ENCODE measurements around the gene PHPT1. TPM values are rescaled to one million over a fixed set of nuclear protein-coding genes. Genes with fewer than 3 reads are reported as not detected.
"Not testable (repeated sequence)": the region's sequence is repeated elsewhere in the genome, so short reads cannot be mapped to it uniquely, and the experiment has no call there.

Gene PHPT1
- 76.4 TPM for total RNA-seq

GRCh38 chr9:136849038-136849959, at the start of gene PHPT1:
TSS of gene PHPT1 (plus strand) at chr9:136849409. CDS start at chr9:136849431, 22 bp downstream.
- intact Hi-C loops (cut with DNase I): loop anchor here (10.0 kb wide), 1 partner anchor 176 kb away; the partner anchor contains the start of gene ABCA2
- DNase-seq (ENCODE audit: low spot score) (peak; percentile 99), ATAC-seq (peak; percentile 96)

DNA sequence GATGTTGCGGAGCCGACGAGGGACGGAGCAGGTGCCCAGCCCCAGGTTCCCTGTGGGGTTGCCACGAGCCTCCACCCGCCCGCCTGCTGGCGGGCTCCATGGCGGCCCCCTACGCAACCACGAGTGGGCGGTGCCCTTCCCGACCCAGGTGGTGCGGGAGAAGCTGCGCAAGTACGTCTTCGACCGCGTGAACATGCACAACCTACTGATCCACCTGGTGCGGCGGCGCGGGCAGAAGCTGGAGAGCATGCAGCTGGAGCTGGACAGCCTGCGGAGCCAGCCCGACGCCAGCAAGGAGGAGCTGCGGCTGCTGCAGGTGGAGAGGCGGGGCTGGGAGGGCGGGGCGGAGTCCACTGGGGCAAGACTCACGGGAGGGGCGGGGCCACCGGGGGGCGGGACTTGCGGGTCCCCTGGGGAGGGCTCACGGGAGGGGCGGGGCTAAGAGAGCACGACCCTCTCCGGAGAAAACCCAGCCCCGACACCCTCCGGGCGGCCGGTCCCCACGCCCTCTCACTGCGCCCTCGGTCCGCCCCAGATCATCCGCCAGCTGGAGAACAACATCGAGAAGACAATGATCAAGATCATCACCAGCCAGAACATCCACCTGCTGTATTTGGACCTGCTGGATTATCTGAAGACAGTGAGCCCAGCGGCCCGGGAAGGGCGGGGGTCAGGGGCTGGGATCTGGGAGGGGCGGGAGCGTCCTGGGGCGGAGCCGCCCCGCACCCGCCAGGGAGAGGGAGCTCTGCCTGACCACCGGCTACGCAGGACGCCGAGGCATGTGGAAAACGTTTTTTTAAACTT, 49.2 kb upstream of the PHPT1 start:
- DNase-seq (ENCODE audit: low spot score) (peak; percentile 80), ATAC-seq (peak; percentile 63)
- intact Hi-C loops (cut with DNase I): loop anchor here (5.0 kb wide), 1 partner anchor 232 kb away; the partner anchor contains the start of gene FUT7

- intact Hi-C loops (cut with DNase I): no loop called here
- ATAC-seq (no peak), DNase-seq (ENCODE audit: low spot score) (no peak)
Measured at GRCh38 chr9:136802321-136802720, 46.9 kb upstream of the PHPT1 start.

DNA sequence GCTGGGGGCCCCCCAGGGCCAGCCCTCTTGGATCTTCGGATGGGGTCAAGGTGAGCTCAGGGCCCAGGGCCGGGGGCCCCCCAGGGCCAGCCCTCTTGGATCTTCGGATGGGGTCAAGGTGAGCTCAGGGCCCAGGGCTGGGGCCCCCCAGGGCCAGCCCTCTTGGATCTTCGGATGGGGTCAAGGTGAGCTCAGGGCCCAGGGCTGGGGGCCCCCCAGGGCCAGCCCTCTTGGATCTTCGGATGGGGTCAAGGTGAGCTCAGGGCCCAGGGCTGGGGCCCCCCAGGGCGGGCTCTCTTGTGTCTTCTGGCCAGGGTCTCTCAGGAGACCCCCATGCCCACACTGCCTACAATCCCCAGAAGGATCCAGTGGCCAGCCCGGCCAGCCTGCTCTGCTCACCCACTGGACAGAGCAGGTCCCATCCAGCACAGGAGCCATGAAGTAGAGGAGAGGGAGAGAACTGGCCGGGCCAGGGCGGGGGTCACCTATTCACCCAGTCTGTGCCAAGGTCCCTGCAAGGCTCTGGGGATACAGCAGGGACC, 46.1 kb upstream of the PHPT1 start:
- DNase-seq (ENCODE audit: low spot score); intact Hi-C loops (cut with DNase I); ATAC-seq: not testable (repeated sequence)

- no peak for DNase-seq (ENCODE audit: low spot score)
- no peak for ATAC-seq
- intact Hi-C loops (cut with DNase I): no loop called here
Measured at GRCh38 chr9:136803551-136804508, 45.4 kb upstream of the PHPT1 start.

DNA sequence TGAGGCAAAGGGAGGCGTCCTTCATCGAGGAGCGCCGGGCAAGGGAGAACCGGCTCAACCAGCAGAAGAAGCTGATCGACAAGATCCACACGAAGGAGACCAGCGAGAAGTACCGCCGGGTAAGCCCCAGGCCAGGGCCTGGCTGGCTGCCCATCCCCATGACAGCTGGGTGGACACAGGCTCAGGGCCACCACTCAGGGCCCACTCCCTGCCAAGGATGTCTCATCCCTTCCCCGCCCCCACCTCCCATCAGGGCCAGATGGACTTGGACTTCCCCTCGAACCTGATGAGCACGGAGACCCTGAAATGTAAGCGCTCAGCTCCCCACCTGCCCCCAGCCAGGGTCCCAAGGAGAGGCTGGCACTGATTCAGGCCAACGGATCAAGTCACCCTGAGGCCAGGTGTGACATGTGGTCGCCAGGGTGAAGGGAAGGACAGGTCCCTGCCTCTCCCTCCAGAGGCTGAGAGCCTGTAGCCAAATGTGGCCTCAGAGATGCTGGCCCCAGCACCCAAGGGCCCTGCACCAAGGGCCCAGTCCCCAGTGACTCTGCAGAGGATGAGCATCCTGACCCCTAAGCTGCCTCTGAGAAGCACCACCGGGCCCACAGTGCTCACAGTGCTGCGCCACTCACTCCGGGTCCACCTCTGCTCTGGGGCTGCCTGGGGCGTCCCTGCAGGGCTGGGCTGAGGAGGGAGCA, 44.6 kb upstream of the PHPT1 start:
- DNase-seq (ENCODE audit: low spot score) (no peak), ATAC-seq (no peak)
- intact Hi-C loops (cut with DNase I): no loop called here

- DNase-seq (ENCODE audit: low spot score): no peak
- intact Hi-C loops (cut with DNase I): no loop called here
- ATAC-seq: no peak
Measured at GRCh38 chr9:136805207-136805740, 43.9 kb upstream of the PHPT1 start.

- intact Hi-C loops (cut with DNase I): no loop called here
- DNase-seq (ENCODE audit: low spot score) (no peak), ATAC-seq (no peak)
Measured at GRCh38 chr9:136806067-136806466, 43.1 kb upstream of the PHPT1 start.

GRCh38 chr9:136806631-136807201, 42.5 kb upstream of the PHPT1 start:
- peak; percentile 13 for ATAC-seq
- DNase-seq (ENCODE audit: low spot score): no peak
- intact Hi-C loops (cut with DNase I): no loop called here

GRCh38 chr9:136807281-136808074, 41.7 kb upstream of the PHPT1 start, which contains the start of gene RABL6:
TSS of gene RABL6 (plus strand) at chr9:136807948. CDS start at chr9:136808197, 249 bp downstream.
- DNase-seq (ENCODE audit: low spot score) (peak; percentile 86), ATAC-seq (peak; percentile 86)
- intact Hi-C loops (cut with DNase I): no loop called here

DNA sequence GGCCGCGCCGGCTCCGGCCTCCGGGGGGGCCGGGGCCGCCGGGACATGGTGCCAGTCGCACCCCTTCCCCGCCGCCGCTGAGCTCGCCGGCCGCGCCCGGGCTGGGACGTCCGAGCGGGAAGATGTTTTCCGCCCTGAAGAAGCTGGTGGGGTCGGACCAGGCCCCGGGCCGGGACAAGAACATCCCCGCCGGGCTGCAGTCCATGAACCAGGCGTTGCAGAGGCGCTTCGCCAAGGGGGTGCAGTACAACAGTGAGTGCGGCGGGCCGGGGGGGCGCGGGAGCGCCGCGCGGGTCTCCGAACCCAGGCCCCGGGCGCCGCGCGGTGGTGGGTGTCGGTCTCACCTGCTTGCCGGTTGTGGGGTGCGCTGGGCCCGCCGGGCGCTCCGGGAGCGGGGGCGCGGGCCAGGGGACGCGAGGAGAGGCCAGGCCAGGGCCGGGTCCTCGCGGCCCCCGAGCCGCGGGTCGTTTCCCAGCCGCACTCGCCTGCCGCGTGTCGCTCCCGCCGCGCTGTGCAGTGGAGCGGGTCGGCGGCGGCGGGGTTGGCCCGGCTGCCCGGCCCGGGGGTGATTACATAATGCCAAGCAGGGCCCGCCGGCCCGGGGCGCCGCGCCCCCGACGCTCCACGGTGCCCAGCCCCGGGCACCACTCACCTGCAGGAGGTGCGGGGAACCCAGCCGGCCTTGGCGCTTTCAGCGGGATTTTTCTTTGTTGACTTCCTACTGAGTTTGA, 41.0 kb upstream of the PHPT1 start:
- intact Hi-C loops (cut with DNase I): no loop called here
- DNase-seq (ENCODE audit: low spot score) (no peak), ATAC-seq (no peak)

DNA sequence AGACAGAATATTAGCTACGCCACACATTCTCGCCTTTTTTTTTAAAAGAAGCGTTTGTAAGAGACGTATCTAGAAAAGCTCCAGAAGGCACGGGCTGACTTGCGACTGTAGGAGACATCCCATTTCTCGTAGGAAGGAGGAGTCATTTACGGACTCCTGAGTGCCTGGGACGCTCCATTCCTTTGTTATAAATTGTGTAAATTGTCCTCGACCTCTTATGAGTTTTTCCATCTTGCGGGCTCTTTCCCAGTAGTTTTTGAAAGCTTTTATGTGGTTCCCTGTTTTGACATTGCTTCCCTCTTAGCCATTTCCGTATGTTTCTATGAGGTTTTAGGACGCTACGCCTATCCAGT, 40.4 kb upstream of the PHPT1 start:
- intact Hi-C loops (cut with DNase I): no loop called here
- ATAC-seq (no peak), DNase-seq (ENCODE audit: low spot score) (no peak)

DNA sequence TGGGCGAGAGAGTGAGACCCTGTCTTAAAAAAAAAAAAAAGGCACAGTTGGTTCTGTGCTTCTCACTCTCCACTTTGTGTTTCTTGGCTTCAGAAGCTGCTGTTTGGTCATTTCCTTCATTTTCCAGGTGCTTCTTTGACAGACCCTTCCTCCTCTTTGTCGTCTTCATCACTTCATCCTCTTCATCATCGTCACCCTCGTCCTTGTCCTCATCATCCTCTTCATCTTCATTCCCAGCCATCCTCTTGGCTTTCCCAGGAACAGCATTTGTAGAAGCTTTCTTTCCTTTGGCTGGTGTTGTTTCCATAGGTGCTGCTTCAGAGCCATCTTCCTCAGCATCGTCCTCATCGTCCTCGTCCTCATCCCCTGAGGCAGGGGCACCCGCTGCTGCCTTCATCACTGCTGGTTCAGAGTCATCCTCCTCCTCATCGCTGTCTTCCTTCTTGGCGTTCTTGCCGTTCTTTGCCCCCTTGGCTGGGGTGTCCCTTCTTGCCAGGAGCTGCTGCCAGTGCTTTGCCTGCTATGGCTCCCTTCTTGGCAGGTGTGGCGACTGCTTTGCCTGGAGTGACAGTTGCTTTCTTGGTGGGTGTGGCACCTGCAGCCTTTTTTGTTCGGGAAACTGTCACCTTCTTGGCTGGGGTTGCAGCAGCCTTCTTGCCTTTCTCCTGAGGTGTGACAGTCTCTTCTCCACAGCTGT, 34.3 kb upstream of the PHPT1 start:
- DNase-seq (ENCODE audit: low spot score): no peak
- intact Hi-C loops (cut with DNase I): no loop called here
- ATAC-seq: no peak

DNA sequence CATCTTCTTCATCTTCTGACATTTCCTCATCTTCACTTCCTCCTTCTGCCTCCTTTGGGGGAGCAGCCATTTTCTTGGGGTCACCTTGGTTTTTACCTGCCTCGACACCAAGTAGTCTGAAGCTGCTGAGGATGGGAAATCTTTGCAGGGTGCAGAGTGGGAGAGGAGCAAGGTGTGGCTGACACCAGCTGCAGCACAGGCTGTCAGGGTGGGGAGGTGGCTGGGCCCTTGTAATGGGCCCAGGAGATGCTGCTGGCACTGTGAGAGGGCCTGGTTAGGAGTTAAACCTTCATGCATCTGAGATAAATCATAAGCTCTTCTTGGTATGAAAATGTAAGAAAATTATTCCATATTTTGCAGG, 33.8 kb upstream of the PHPT1 start:
- intact Hi-C loops (cut with DNase I): no loop called here
- DNase-seq (ENCODE audit: low spot score): no peak
- no peak for ATAC-seq
